GM15510 (cell line): ENCODE results near the gene FAM43A.
A peak's percentile ranks its signal among the peaks of the same experiment; 100 is the strongest.

Source experiments
- POLR2A ChIP-seq: IDR thresholded peaks from 3 replicates; pipeline ENCODE4 v1.6.1; 2011; ENCODE audit warnings: borderline replicate concordance; ENCODE audit not compliant: insufficient read length; ENCODE audit errors: extremely low read depth

FAM43A gene, protein sequence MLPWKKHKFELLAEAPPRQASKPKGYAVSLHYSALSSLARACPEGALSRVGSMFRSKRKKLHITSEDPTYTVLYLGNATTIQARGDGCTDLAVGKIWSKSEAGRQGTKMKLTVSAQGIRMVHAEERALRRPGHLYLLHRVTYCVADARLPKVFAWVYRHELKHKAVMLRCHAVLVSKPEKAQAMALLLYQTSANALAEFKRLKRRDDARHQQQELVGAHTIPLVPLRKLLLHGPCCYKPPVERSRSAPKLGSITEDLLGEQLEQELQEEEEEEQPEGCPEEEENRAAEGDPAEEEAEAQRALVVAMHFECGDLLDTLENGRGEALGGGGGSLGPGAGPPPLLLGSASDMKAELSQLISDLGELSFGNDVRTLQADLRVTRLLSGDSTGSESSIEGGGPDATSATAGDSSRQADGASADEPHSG

DNA sequence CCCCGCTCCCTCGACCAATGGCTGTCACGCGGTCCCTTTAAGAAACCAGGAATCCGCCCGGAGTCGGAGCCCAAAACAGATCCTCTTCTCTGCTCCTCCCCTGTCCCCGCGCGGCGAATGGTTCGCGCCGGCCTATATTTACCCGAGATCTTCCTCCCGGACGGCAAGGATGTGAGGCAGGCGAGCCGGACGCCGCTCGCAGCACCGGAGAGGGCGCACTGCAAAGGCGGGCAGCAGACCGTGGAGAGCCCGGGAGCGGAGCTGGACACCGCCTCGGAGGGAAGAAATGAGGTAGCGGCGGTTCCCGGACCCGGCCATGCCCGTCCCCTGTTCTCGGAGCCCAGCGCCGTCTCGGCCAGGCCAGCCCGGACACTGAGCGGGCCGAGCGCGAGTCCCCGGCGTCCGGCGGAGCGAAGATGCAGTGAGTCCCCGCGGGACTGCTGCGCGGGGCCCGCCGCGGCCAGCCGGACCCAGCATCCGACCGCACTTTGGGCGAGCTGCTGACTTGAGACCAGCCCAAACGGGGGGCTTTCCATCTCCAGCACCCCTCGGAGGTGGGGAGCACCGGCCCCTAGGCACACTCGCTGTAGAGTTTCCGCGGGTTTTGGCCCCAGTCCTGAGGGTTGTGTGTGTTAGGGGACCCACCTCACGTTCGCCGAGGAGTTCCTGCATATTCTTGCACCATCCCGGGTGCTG lies at the start of gene FAM43A:
FAM43A (plus strand) TSS at position 166 of the 696 bp plus-strand sequence. CDS start 944 bp downstream, outside the sequence.
- TF ChIP-seq POLR2A = peak; percentile 99

GRCh38 chr3:194637066-194637465 lies 48.6 kb upstream of the FAM43A start:
- no peak for TF ChIP-seq POLR2A

DNA sequence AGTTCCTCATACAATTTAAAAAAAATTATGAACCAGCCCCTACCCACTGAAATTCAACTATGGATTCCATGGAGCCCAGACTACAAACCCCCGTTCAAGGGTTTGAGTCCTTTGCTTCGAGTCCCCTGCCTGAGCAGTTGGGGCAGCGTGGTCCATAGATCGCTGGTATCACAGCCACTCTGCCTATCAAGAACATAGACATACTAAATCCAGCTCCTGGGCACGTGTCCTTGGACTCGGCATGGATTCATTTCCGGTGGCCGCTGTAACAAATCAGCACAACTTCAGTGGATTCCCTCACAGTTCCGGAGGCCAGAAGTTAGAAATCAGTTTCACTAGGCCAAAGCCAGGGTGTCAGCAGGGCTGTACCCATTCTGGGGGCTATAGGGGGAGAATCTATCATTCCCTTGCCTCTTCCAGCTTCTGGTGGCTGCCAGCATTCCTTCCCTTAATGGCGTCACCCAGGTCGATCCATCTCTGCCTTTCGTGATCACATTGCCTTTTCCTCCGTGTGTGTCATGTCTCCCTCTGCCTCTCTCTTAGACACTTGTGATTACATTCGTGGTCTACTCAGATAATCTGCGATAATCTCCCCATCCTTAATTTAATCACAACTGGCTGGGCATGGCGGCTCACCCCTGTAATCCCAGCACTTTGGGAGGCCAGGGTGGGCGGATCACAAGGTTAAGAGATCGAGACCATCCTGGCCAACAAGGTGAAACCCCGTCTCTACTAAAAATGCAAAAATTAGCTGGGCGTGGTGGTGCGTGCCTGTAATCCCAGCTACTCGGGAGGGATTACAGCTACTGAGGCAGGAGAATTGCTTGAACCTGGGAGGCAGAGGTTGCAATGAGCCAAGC lies 47.9 kb upstream of the FAM43A start:
- no peak for TF ChIP-seq POLR2A

GRCh38 chr3:194638991-194639605 lies 46.6 kb upstream of the FAM43A start:
- TF ChIP-seq POLR2A = no peak

DNA sequence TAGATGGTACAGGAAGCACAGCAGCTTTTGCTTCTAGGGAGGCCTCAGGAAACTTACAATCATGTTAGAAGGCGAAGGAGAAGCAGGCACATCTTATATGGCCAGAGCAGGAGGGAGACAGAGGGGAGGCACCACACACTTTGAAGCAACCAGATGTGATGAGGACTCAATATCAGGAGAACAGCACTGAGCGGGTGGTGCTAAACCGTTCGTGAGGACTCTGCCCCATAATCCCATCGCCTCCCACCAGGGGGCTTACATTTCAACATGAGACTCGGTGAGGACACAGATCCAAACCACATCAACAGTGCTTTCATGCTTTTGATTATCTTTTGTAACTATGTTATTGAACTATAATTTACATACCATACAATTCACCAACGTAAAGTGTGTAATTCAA lies 44.9 kb upstream of the FAM43A start:
- no peak for TF ChIP-seq POLR2A

- TF ChIP-seq POLR2A = no peak
These were observed 42.9 kb upstream of the FAM43A start for GRCh38 chr3:194642769-194643168.

- no peak for TF ChIP-seq POLR2A
These were observed 37.9 kb upstream of the FAM43A start for GRCh38 chr3:194647747-194648146.

DNA sequence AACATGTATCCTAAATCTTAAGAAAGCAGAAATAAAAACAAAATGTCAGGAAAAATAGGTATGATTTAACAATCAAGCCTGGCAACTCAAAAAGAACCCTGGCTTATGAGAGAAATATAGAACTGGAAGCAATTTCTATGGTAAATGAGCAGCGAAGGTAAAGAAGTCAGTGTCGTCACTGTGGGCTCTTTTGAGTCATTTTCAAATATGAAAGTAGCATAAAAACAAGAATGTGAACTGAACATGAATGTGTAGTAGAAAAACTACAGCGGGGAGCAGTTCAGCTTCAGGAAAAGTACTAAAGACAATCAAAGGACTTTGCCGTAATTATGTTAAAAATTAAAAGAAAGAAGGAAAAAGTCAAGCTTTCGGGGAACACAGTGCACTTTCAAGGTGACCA lies 31.2 kb upstream of the FAM43A start:
- no peak for TF ChIP-seq POLR2A

- no peak for TF ChIP-seq POLR2A
These were observed 28.2 kb upstream of the FAM43A start for GRCh38 chr3:194657439-194657838.

- no peak for TF ChIP-seq POLR2A
These were observed 27.0 kb upstream of the FAM43A start for GRCh38 chr3:194658477-194659242.

DNA sequence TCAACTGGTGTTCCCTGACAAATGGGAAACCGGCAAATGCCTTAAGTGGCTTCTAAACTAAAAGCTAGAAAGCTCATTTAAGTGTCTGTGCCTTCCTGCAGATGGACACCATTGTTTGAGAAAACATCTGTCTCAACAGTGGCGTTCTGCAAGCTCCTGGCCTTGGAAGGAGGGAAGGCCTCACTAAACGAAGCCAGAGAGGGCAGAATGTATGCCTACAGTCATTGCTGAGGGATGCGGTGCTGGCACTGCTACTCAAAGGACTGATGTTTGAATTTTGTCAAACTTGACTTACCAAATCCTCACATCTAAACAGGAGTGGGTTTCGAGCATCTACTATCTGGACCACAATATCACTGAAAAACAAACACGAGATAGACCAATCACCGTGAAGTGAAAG lies 25.9 kb upstream of the FAM43A start:
- no peak for TF ChIP-seq POLR2A

GRCh38 chr3:194661374-194661773 lies 24.3 kb upstream of the FAM43A start:
- TF ChIP-seq POLR2A = no peak

DNA sequence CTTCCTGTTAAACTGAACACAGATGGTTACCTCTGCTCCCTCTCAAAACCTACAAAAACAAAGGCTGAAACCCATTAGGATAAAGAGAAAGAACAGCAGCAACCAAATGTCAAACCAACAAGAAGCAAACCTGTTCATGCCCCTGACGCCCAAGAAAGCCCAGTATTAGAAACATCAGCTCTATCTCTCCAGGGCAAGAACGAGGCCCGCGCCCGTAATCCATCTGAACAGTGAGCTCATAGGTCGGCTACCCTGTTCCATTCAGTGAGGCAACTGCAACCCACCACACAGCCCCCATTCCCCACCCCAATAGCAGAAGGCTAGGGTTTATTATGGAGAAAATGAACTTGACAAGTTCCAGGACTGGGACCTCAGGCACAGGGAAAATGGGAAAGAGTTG lies 23.7 kb upstream of the FAM43A start:
- no peak for TF ChIP-seq POLR2A

GRCh38 chr3:194664857-194665256 lies 20.8 kb upstream of the FAM43A start:
- TF ChIP-seq POLR2A = no peak
